MM.1S (cell line): ENCODE measurements around the gene KRT81.

Experiments used
- DNase-seq: peaks from one replicate; pipeline ENCODE4 v3.0.0-alpha.2; 2015
- H2AFZ ChIP-seq: fragments of 300-600 bp; sonication (generic); 2 replicates; pipeline ENCODE4 v1.6.0; 2016; ENCODE audit warnings: antibody characterized with exemption, low read length
- H3F3A ChIP-seq: fragments of 300-600 bp; sonication (generic); 2 replicates; pipeline ENCODE4 v1.6.1; 2016; ENCODE audit warnings: mild to moderate bottlenecking, antibody characterized with exemption, low read length, moderate library complexity, mixed read lengths; ENCODE audit not compliant: insufficient read depth
- H3K27ac ChIP-seq: fragments of 300-600 bp; sonication (generic); 2 replicates; pipeline ENCODE4 v1.5.1; 2016; ENCODE audit warnings: mild to moderate bottlenecking, low read length
- H3K27me3 ChIP-seq: fragments of 300-600 bp; sonication (generic); replicated peaks from 2 replicates; pipeline ENCODE4 v1.6.0; 2016; ENCODE audit warnings: low read length; ENCODE audit not compliant: insufficient read depth
- H3K36me3 ChIP-seq: fragments of 300-600 bp; sonication (generic); replicated peaks from 2 replicates; pipeline ENCODE4 v1.6.1; 2016; ENCODE audit warnings: mild to moderate bottlenecking, low read length, mixed read lengths; ENCODE audit not compliant: insufficient read depth
- H3K4me1 ChIP-seq: fragments of 300-600 bp; sonication (generic); 2 replicates; pipeline ENCODE4 v1.6.1; 2016; ENCODE audit warnings: low read length, mixed read lengths
- H3K4me2 ChIP-seq: fragments of 300-600 bp; sonication (generic); 2 replicates; pipeline ENCODE4 v1.6.0; 2016; ENCODE audit warnings: low read depth, low read length
- H3K4me3 ChIP-seq: fragments of 300-600 bp; sonication (generic); 2 replicates; pipeline ENCODE4 v1.5.1; 2016; ENCODE audit warnings: low read length, mixed read lengths
- H3K79me2 ChIP-seq: fragments of 300-600 bp; sonication (generic); 2 replicates; pipeline ENCODE4 v1.6.1; 2016; ENCODE audit warnings: mixed run types, low read length, mixed read lengths
- H3K9ac ChIP-seq: fragments of 300-600 bp; sonication (generic); 2 replicates; pipeline ENCODE4 v1.6.1; 2016; ENCODE audit warnings: low read length, mixed read lengths
- H3K9me2 ChIP-seq: fragments of 300-600 bp; sonication (generic); replicated peaks from 2 replicates; pipeline ENCODE4 v1.6.1; 2016; ENCODE audit warnings: mild to moderate bottlenecking, low read length, mixed read lengths; ENCODE audit not compliant: insufficient read depth
- H3K9me3 ChIP-seq: fragments of 300-600 bp; sonication (generic); replicated peaks from 2 replicates; pipeline ENCODE4 v1.6.1; 2016; ENCODE audit warnings: mild to moderate bottlenecking, low read length, mixed read lengths; ENCODE audit not compliant: insufficient read depth
- H4K20me1 ChIP-seq: fragments of 300-600 bp; sonication (generic); 2 replicates; pipeline ENCODE4 v1.6.1; 2016; ENCODE audit warnings: mild to moderate bottlenecking, low read length, moderate library complexity, mixed read lengths; ENCODE audit not compliant: insufficient read depth
- EZH2 ChIP-seq: fragments of 300-600 bp; sonication (generic); optimal IDR thresholded peaks from 2 replicates; pipeline ENCODE3; 2017; ENCODE audit warnings: low read depth, mild to moderate bottlenecking, antibody characterized with exemption, low read length, mixed read lengths
- EZH2phosphoT487 ChIP-seq: fragments of 300-600 bp; sonication (generic); IDR thresholded peaks from 2 replicates; pipeline ENCODE4 v1.6.1; 2018; ENCODE audit warnings: antibody characterized with exemption, low read length
- TF ChIP-seq, protein P1 (sequence below): fragments of 300-600 bp; sonication (generic); IDR thresholded peaks from 2 replicates; pipeline ENCODE4 v1.5.1; 2016; ENCODE audit warnings: antibody characterized with exemption, low read length, mixed read lengths

KRT81 gene

DNA sequence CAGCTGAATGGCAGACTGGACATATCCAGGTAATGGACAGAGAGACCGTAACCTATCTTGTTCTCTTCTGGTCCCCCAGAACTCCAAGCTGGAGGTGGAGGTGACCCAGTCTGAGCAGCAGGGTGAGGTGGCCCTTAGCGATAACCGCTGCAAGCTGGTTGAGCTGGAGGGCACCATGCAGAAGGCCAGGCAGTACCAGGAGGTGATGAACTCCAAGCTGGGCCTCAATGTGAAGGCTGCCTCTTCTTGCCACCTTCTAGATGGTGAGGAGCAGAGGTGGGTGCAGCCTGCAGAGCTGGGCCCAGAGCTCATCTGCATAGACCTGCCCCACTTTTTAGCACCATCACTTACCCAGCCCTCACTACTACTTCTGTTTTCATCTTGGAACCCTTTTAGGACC, 24.1 kb downstream of the KRT81 start:
- no peak for TF ChIP-seq EZH2phosphoT487
- no peak for TF ChIP-seq EZH2
- TF ChIP-seq, protein P1, sequence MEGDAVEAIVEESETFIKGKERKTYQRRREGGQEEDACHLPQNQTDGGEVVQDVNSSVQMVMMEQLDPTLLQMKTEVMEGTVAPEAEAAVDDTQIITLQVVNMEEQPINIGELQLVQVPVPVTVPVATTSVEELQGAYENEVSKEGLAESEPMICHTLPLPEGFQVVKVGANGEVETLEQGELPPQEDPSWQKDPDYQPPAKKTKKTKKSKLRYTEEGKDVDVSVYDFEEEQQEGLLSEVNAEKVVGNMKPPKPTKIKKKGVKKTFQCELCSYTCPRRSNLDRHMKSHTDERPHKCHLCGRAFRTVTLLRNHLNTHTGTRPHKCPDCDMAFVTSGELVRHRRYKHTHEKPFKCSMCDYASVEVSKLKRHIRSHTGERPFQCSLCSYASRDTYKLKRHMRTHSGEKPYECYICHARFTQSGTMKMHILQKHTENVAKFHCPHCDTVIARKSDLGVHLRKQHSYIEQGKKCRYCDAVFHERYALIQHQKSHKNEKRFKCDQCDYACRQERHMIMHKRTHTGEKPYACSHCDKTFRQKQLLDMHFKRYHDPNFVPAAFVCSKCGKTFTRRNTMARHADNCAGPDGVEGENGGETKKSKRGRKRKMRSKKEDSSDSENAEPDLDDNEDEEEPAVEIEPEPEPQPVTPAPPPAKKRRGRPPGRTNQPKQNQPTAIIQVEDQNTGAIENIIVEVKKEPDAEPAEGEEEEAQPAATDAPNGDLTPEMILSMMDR = no peak
- no peak overlapping the region for H3K9ac ChIP-seq
- H3K4me1 ChIP-seq = no peaks in the 10 kb centered on the region
- no peaks in the 10 kb centered on the region for H3F3A ChIP-seq
- no peaks in the 10 kb centered on the region for H3K9me3 ChIP-seq
- H3K79me2 ChIP-seq = no peaks in the 10 kb centered on the region
- no peaks in the 10 kb centered on the region for H4K20me1 ChIP-seq
- H2AFZ ChIP-seq = no peak overlapping the region
- H3K27ac ChIP-seq = no peak overlapping the region
- no peak overlapping the region for H3K4me3 ChIP-seq
- no peak overlapping the region for H3K4me2 ChIP-seq
- no peaks in the 10 kb centered on the region for H3K9me2 ChIP-seq
- H3K36me3 ChIP-seq = no peaks in the 10 kb centered on the region
- peaks cover 17% of the 10 kb centered on the region for H3K27me3 ChIP-seq
- no peak for DNase-seq

DNA sequence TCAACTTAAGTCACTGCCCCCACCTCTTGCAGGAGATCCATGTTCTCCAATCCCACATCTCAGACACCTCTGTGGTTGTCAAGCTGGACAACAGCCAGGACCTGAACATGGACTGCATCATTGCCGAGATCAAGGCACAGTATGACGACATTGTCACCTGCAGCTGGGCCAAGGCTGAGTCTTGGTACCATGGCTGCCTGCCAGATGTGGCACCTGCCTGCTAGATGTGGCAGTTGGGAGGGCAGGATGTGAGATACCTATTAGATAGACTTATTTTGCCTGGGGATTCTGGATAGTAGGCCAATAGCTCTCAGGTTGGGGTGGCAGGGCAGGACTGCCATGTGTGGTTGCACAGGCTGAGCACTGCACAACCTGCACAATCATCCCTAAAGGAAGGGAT, 24.8 kb downstream of the KRT81 start:
- H3K9me3 ChIP-seq = no peaks in the 10 kb centered on the region
- no peak overlapping the region for H3K9ac ChIP-seq
- no peak overlapping the region for H3K27ac ChIP-seq
- DNase-seq = no peak
- H3K79me2 ChIP-seq = no peaks in the 10 kb centered on the region
- no peaks in the 10 kb centered on the region for H3K36me3 ChIP-seq
- H3K4me2 ChIP-seq = no peak overlapping the region
- no peak overlapping the region for H2AFZ ChIP-seq
- H3K9me2 ChIP-seq = no peaks in the 10 kb centered on the region
- no peaks in the 10 kb centered on the region for H3K4me1 ChIP-seq
- no peak overlapping the region for H3K4me3 ChIP-seq
- no peaks in the 10 kb centered on the region for H4K20me1 ChIP-seq
- peaks cover 19% of the 10 kb centered on the region for H3K27me3 ChIP-seq
- TF ChIP-seq EZH2 (no peak), EZH2phosphoT487 (no peak)
- TF ChIP-seq, protein P1 = no peak
- no peaks in the 10 kb centered on the region for H3F3A ChIP-seq

DNA sequence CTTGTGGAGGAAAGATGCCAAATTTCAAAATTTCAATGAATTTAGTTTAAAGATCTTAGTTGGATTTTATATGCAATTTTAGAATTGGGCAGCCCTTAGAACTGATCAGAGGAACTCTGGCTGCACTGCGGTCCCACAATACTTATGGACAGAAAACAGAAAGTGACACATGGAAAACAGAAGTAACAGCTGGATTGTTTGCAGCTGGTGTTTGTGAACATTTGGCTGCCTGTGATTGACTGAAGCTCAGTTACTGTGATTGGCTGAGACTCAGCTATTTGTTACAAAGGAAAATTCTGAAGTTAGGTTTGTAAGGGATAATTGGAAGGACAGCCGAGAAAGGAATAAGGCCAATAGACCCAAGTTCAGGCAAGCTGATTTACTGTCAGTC, 26.9 kb downstream of the KRT81 start:
- no peak for DNase-seq
- Histone ChIP-seq H3K9ac (no peak overlapping the region), H3K9me3 (no peaks in the 10 kb centered on the region), H3K4me3 (no peak overlapping the region), H3K9me2 (no peaks in the 10 kb centered on the region), H3K27me3 (peaks cover 23% of the 10 kb centered on the region), H3K79me2 (no peaks in the 10 kb centered on the region), H3K4me1 (no peaks in the 10 kb centered on the region), H2AFZ (no peak overlapping the region), H3K36me3 (no peaks in the 10 kb centered on the region), H4K20me1 (no peaks in the 10 kb centered on the region), H3K27ac (no peak overlapping the region), H3F3A (no peaks in the 10 kb centered on the region), H3K4me2 (no peak overlapping the region)
- TF ChIP-seq EZH2 = no peak
- TF ChIP-seq EZH2phosphoT487 = no peak
- TF ChIP-seq, protein P1 = no peak
